Gastrocnemius medialis (tissue), 4 donors: Measurements from ENCODE around the gene SMO. TPM values are rescaled to one million over a fixed set of nuclear protein-coding genes. Genes with fewer than 3 reads are reported as not detected.
"Not testable (repeated sequence)": the region's sequence is repeated elsewhere in the genome, so short reads cannot be mapped to it uniquely, and the experiment has no call there.

ENCODE experiments used
- ATAC-seq, 2 donors: fragments of 150-250 bp; one replicate each; pipeline ENCODE4 v1.9.1; 2016
- DNase-seq, 2 donors: peaks; one replicate each; pipeline ENCODE4 v3.0.0-alpha.2; 2019
- H3K27ac ChIP-seq, 4 donors: fragments of 200-600 bp; sonication (generic); 1 replicate in 1 of 4; 2 replicates in 3 of 4; pipeline ENCODE4 v1.5.1; 2016 to 2018; ENCODE audit warnings: mild to moderate bottlenecking in 2 of 4, moderate library complexity in 1 of 4
- H3K27me3 ChIP-seq, 3 donors: fragments of 200-600 bp; sonication (generic) in 2 of 3; 1 replicate in 1 of 3; 2 replicates in 2 of 3; pipeline versions ENCODE4 v1.5.1 to v1.6.0; 2016 to 2019; ENCODE audit warnings: mild to moderate bottlenecking in 1 of 3, moderate library complexity in 1 of 3
- H3K36me3 ChIP-seq, 2 donors: fragments of 200-600 bp; sonication (generic) in 1 of 2; one replicate each; pipeline ENCODE4 v1.5.1; 2017 to 2018
- H3K4me1 ChIP-seq, 2 donors: fragments of 200-600 bp; sonication (generic) in 1 of 2; one replicate each; pipeline ENCODE4 v1.5.1; 2016 to 2017; ENCODE audit warnings: mild to moderate bottlenecking in 2 of 2
- H3K4me3 ChIP-seq, 4 donors: fragments of 200-600 bp; sonication (generic) in 3 of 4; 1 replicate in 1 of 4; 2 replicates in 3 of 4; pipeline ENCODE4 v1.5.1; 2016 to 2019; ENCODE audit warnings: mild to moderate bottlenecking in 2 of 4
- H3K9me3 ChIP-seq, 3 donors: fragments of 200-600 bp; sonication (generic) in 2 of 3; 1 replicate in 1 of 3; 2 replicates in 2 of 3; pipeline ENCODE4 v1.5.1; 2016 to 2019
- POLR2A ChIP-seq, 2 donors: fragments of 450-650 bp; IDR thresholded peaks; one replicate each; pipeline ENCODE4 v1.6.1; 2017; ENCODE audit warnings: antibody characterized with exemption in 2 of 2, mild to moderate bottlenecking in 2 of 2, moderate library complexity in 2 of 2
- in situ Hi-C, 4 donors: fragments of 200-750 bp; cut with MboI; loops; one replicate each; pipeline versions ENCODE4 v1.15.0 to v1.8.0; 2017; ENCODE audit warnings: low sequenced_read_pairs in 4 of 4
- intact Hi-C: fragments of 100-400 bp; cut with DNase I; formaldehyde crosslinking; loops from one replicate; pipeline ENCODE4 v1.15.1; 2023; ENCODE audit warnings: low total_unique reads
- total RNA-seq, 4 donors: library from RNA; depleted of rRNA; stranded (reverse); fragments of >200 nt; gene quantifications; one replicate each; pipeline versions ENCODE4 v1.1.0 to v1.2.3, GENCODE V29; 2016
- TF ChIP-seq, protein P1 (sequence below), 5 experiments: fragments of 450-650 bp in 3 of 5; fragments of 200-600 bp in 2 of 5; sonication (generic) in 2 of 5; IDR thresholded peaks in 4 of 5; conservative IDR thresholded peaks in 1 of 5; 1 replicate in 4 of 5; 2 replicates in 1 of 5; pipeline ENCODE4 v1.5.1; 2016 to 2019; ENCODE audit warnings: antibody characterized with exemption in 5 of 5, mild to moderate bottlenecking in 3 of 5, moderate library complexity in 3 of 5

The SMO gene
- total RNA-seq, 4 donors from 2014 or later = 1.1 to 1.6 (median 1.2) TPM

DNA sequence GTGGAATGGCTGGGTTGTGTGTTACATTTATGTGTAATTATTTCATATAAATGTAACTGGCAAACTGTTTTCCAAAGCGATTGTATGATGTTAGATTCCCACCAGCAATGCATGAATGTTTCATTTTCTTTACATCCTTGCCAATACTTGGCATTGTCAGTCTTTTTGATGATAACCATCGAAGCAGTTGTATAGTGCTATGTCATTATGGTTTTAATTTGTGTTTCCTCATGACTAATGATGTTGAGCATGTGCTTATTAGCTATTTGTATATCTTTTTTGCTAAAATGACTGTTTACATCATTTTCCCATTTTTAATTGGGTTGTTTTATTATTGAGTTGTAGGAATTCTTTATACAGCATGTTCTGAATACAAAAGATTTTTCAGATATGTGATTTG, 58.7 kb downstream of the SMO start:
- in situ Hi-C loops (no loop called here), intact Hi-C loops (no loop called here)
- no peaks in the 10 kb centered on the region for H3K9me3 ChIP-seq
- TF ChIP-seq POLR2A (IDR thresholded peaks at IDR 0.05) = no peak
- TF ChIP-seq, protein P1, sequence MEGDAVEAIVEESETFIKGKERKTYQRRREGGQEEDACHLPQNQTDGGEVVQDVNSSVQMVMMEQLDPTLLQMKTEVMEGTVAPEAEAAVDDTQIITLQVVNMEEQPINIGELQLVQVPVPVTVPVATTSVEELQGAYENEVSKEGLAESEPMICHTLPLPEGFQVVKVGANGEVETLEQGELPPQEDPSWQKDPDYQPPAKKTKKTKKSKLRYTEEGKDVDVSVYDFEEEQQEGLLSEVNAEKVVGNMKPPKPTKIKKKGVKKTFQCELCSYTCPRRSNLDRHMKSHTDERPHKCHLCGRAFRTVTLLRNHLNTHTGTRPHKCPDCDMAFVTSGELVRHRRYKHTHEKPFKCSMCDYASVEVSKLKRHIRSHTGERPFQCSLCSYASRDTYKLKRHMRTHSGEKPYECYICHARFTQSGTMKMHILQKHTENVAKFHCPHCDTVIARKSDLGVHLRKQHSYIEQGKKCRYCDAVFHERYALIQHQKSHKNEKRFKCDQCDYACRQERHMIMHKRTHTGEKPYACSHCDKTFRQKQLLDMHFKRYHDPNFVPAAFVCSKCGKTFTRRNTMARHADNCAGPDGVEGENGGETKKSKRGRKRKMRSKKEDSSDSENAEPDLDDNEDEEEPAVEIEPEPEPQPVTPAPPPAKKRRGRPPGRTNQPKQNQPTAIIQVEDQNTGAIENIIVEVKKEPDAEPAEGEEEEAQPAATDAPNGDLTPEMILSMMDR (IDR thresholded peaks at IDR 0.05 in 4 of 5, conservative IDR thresholded peaks at IDR 0.05 in 1 of 5) = no peak
- no peaks in the 10 kb centered on the region for H3K27me3 ChIP-seq
- no peak overlapping the region for H3K4me3 ChIP-seq
- ATAC-seq = no peak
- DNase-seq = no peak
- H3K36me3 ChIP-seq = no peaks in the 10 kb centered on the region
- no peak overlapping the region for H3K27ac ChIP-seq
- peaks cover 3 to 4% of the 10 kb centered on the region in 2 donors for H3K4me1 ChIP-seq

- no peak for DNase-seq
- in situ Hi-C loops (no loop called here), intact Hi-C loops (no loop called here)
- Histone ChIP-seq H3K4me1 (peaks cover 15 to 24% of the 10 kb centered on the region in 2 donors), H3K27me3 (no peaks in the 10 kb centered on the region), H3K4me3 (no peak overlapping the region), H3K27ac (no peak overlapping the region), H3K36me3 (no peaks in the 10 kb centered on the region), H3K9me3 (no peaks in the 10 kb centered on the region)
- ATAC-seq = no peak
- TF ChIP-seq POLR2A (IDR thresholded peaks at IDR 0.05) = no peak
- TF ChIP-seq, protein P1 (IDR thresholded peaks at IDR 0.05 in 4 of 5, conservative IDR thresholded peaks at IDR 0.05 in 1 of 5) = no peak
Measured at GRCh38 chr7:129252128-129252527, 63.7 kb downstream of the SMO start.

- peaks cover 17 to 29% of the 10 kb centered on the region in 2 donors for H3K4me1 ChIP-seq
- H3K9me3 ChIP-seq, H3K4me3 ChIP-seq, H3K27me3 ChIP-seq, H3K27ac ChIP-seq, DNase-seq, H3K36me3 ChIP-seq, ATAC-seq, in situ Hi-C loops, intact Hi-C loops: not testable (repeated sequence)
Measured at GRCh38 chr7:129252603-129253002, 64.2 kb downstream of the SMO start.

GRCh38 chr7:129255800-129256199, 67.4 kb downstream of the SMO start:
- in situ Hi-C loops = no loop called here
- Histone ChIP-seq H3K27me3 (no peaks in the 10 kb centered on the region), H3K27ac (no peak overlapping the region), H3K4me3 (no peak overlapping the region), H3K36me3 (no peaks in the 10 kb centered on the region), H3K9me3 (no peaks in the 10 kb centered on the region), H3K4me1 (peaks cover 28 to 38% of the 10 kb centered on the region in 2 donors)
- intact Hi-C loops = no loop called here
- DNase-seq (peak; percentile 3 to 25), ATAC-seq (peak; percentile 73 to 91)
- no peak for TF ChIP-seq POLR2A (IDR thresholded peaks at IDR 0.05)
- TF ChIP-seq, protein P1 (IDR thresholded peaks at IDR 0.05 in 4 of 5, conservative IDR thresholded peaks at IDR 0.05 in 1 of 5) = no peak

DNA sequence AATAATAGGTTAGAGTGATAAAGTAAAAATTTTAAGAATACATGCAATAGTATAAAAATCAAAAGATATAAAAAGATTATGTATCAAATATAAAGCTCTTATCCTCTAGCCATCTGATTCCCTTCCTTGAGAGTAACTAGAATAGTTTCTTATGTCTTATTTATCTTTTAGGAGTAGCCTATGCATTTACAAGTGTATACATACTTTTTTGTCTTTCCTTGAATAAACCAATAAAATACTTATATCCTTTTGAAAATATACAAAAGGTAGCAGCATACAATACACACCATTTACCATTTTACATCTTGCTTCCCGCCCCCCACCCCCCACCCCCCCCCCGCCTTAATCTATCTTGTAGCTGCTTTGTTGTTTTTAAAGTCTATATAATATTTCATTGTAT, 67.8 kb downstream of the SMO start:
- TF ChIP-seq, protein P1 (IDR thresholded peaks at IDR 0.05 in 4 of 5, conservative IDR thresholded peaks at IDR 0.05 in 1 of 5) = no peak
- no peak for TF ChIP-seq POLR2A (IDR thresholded peaks at IDR 0.05)
- in situ Hi-C loops = no loop called here
- intact Hi-C loops = no loop called here

More for the DNA sequence above, 67.8 kb downstream of the SMO start:
- peaks cover 28 to 38% of the 10 kb centered on the region in 2 donors for H3K4me1 ChIP-seq
- H3K9me3 ChIP-seq = no peaks in the 10 kb centered on the region
- H3K4me3 ChIP-seq = no peak overlapping the region
- H3K27ac ChIP-seq = no peak overlapping the region
- ATAC-seq (no peak), DNase-seq (no peak)
- no peaks in the 10 kb centered on the region for H3K27me3 ChIP-seq
- H3K36me3 ChIP-seq = no peaks in the 10 kb centered on the region
